ENCODE measurements around the gene TMEM14C. TPM values are rescaled to one million over a fixed set of nuclear protein-coding genes. Genes with fewer than 3 reads are reported as not detected.
"Not testable (repeated sequence)": the region's sequence is repeated elsewhere in the genome, so short reads cannot be mapped to it uniquely, and the experiment has no call there.

Gene TMEM14C
- polyA plus RNA-seq, 1 donor from 2014 or later = 83.5 TPM

GRCh38 chr6:10696655-10697054, 26.2 kb upstream of the TMEM14C start:
- peaks cover 24 to 29% (median 27%) of the 10 kb centered on the region in 3 donors for H3K4me1 Mint-ChIP-seq
- H3K9me3 Mint-ChIP-seq = no peaks in the 10 kb centered on the region
- H3K4me3 Mint-ChIP-seq = peak overlapping the region in 3 of 4 donors; percentile 52 to 78 (median 74)
- H3K36me3 Mint-ChIP-seq = peaks cover 3% of the 10 kb centered on the region
- no peaks in the 10 kb centered on the region for H3K27me3 Mint-ChIP-seq
- peak overlapping the region in 2 of 3 donors; percentile 59 to 100 for H3K27ac Mint-ChIP-seq

GRCh38 chr6:10713962-10714361, 8.9 kb upstream of the TMEM14C start:
- H3K9me3 Mint-ChIP-seq = peaks cover 0 to 3% (median 0%) of the 10 kb centered on the region in 3 donors
- no peaks in the 10 kb centered on the region for H3K4me1 Mint-ChIP-seq
- no peak overlapping the region for H3K4me3 Mint-ChIP-seq
- H3K36me3 Mint-ChIP-seq = no peaks in the 10 kb centered on the region
- peak overlapping the region in 2 of 3 donors; percentile 63 to 93 for H3K27ac Mint-ChIP-seq
- H3K27me3 Mint-ChIP-seq = no peaks in the 10 kb centered on the region

GRCh38 chr6:10719296-10719963, 3.4 kb upstream of the TMEM14C start:
- Mint-ChIP-seq H3K36me3 (no peaks in the 10 kb centered on the region), H3K27me3 (no peaks in the 10 kb centered on the region), H3K27ac (peak overlapping the region; percentile 63 to 84 (median 71)), H3K4me3 (peak overlapping the region; percentile 76 to 95 (median 90)), H3K9me3 (peaks cover 0 to 3% (median 0%) of the 10 kb centered on the region in 3 donors), H3K4me1 (peaks cover 16 to 21% (median 17%) of the 10 kb centered on the region in 3 donors)

- Mint-ChIP-seq H3K27ac (peak overlapping the region; percentile 63 to 84 (median 71)), H3K4me1 (peaks cover 17 to 21% (median 17%) of the 10 kb centered on the region in 3 donors), H3K36me3 (no peaks in the 10 kb centered on the region), H3K9me3 (peaks cover 0 to 3% (median 0%) of the 10 kb centered on the region in 3 donors), H3K27me3 (no peaks in the 10 kb centered on the region), H3K4me3 (peak overlapping the region; percentile 76 to 95 (median 90))
Observed at GRCh38 chr6:10719964-10720264, 3.0 kb upstream of the TMEM14C start.

- H3K27me3 Mint-ChIP-seq = no peaks in the 10 kb centered on the region
- peaks cover 17 to 21% (median 17%) of the 10 kb centered on the region in 3 donors for H3K4me1 Mint-ChIP-seq
Observed at GRCh38 chr6:10720265-10720959, 2.5 kb upstream of the TMEM14C start.

GRCh38 chr6:10720960-10721849, 1.7 kb upstream of the TMEM14C start:
- H3K4me3 Mint-ChIP-seq = peak overlapping the region; percentile 93 to 99 (median 96)
- H3K27me3 Mint-ChIP-seq, H3K9me3 Mint-ChIP-seq, H3K36me3 Mint-ChIP-seq: not testable (repeated sequence)
- peaks cover 17 to 21% (median 17%) of the 10 kb centered on the region in 3 donors for H3K4me1 Mint-ChIP-seq
- H3K27ac Mint-ChIP-seq = peak overlapping the region; percentile 27 to 65 (median 64)

More at GRCh38 chr6:10720265-10720959, 2.5 kb upstream of the TMEM14C start:
- peak overlapping the region in 2 of 3 donors; percentile 64 to 65 for H3K27ac Mint-ChIP-seq
- H3K9me3 Mint-ChIP-seq = peaks cover 0 to 3% (median 0%) of the 10 kb centered on the region in 3 donors
- no peaks in the 10 kb centered on the region for H3K36me3 Mint-ChIP-seq
- peak overlapping the region; percentile 88 to 95 (median 90) for H3K4me3 Mint-ChIP-seq

GRCh38 chr6:10721850-10722569, 860 bp upstream of the TMEM14C start:
- H3K27ac Mint-ChIP-seq = peak overlapping the region; percentile 64 to 91 (median 86)
- H3K9me3 Mint-ChIP-seq = peaks cover 0 to 3% (median 0%) of the 10 kb centered on the region in 3 donors
- no peaks in the 10 kb centered on the region for H3K36me3 Mint-ChIP-seq
- H3K4me3 Mint-ChIP-seq = peak overlapping the region; percentile 93 to 99 (median 96)
- H3K4me1 Mint-ChIP-seq = peaks cover 17 to 23% (median 17%) of the 10 kb centered on the region in 3 donors
- no peaks in the 10 kb centered on the region for H3K27me3 Mint-ChIP-seq

- H3K27me3 Mint-ChIP-seq = no peaks in the 10 kb centered on the region
- peaks cover 17 to 25% (median 17%) of the 10 kb centered on the region in 3 donors for H3K4me1 Mint-ChIP-seq
- peak overlapping the region; percentile 75 to 91 (median 86) for H3K27ac Mint-ChIP-seq
- peaks cover 0 to 3% (median 0%) of the 10 kb centered on the region in 3 donors for H3K9me3 Mint-ChIP-seq
- H3K36me3 Mint-ChIP-seq = no peaks in the 10 kb centered on the region
- H3K4me3 Mint-ChIP-seq = peak overlapping the region; percentile 93 to 99 (median 96)
Observed at GRCh38 chr6:10722570-10722819, 375 bp upstream of the TMEM14C start.

GRCh38 chr6:10723567-10723881, 654 bp downstream of the TMEM14C start:
- Mint-ChIP-seq H3K36me3 (no peaks in the 10 kb centered on the region), H3K9me3 (peaks cover 0 to 2% (median 0%) of the 10 kb centered on the region in 3 donors), H3K4me3 (peak overlapping the region; percentile 93 to 99 (median 96)), H3K27me3 (no peaks in the 10 kb centered on the region), H3K27ac (peak overlapping the region in 2 of 3 donors; percentile 75 to 86), H3K4me1 (peaks cover 17 to 32% (median 21%) of the 10 kb centered on the region in 3 donors)

GRCh38 chr6:10725044-10725443, 2.2 kb downstream of the TMEM14C start:
- Mint-ChIP-seq H3K4me3 (peak overlapping the region in 2 of 4 donors; percentile 63 to 77), H3K4me1 (peaks cover 17 to 31% (median 21%) of the 10 kb centered on the region in 3 donors), H3K27ac (no peak overlapping the region)

GRCh38 chr6:10725716-10726115, 2.8 kb downstream of the TMEM14C start:
- Mint-ChIP-seq H3K27ac (no peak overlapping the region), H3K36me3 (peaks cover 2% of the 10 kb centered on the region), H3K4me3 (peak overlapping the region in 2 of 4 donors; percentile 5 to 77), H3K27me3 (no peaks in the 10 kb centered on the region), H3K4me1 (peaks cover 17 to 31% (median 21%) of the 10 kb centered on the region in 3 donors), H3K9me3 (no peaks in the 10 kb centered on the region)

More at GRCh38 chr6:10725044-10725443, 2.2 kb downstream of the TMEM14C start:
- Mint-ChIP-seq H3K36me3 (peaks cover under 1% of the 10 kb centered on the region), H3K9me3 (no peaks in the 10 kb centered on the region), H3K27me3 (no peaks in the 10 kb centered on the region)

GRCh38 chr6:10730254-10730653, 7.4 kb downstream of the TMEM14C start:
- no peak overlapping the region for H3K27ac Mint-ChIP-seq
- no peaks in the 10 kb centered on the region for H3K9me3 Mint-ChIP-seq
- H3K4me1 Mint-ChIP-seq = peaks cover 0 to 11% (median 5%) of the 10 kb centered on the region in 3 donors
- peaks cover 9% of the 10 kb centered on the region for H3K36me3 Mint-ChIP-seq
- no peak overlapping the region for H3K4me3 Mint-ChIP-seq
- no peaks in the 10 kb centered on the region for H3K27me3 Mint-ChIP-seq

- no peaks in the 10 kb centered on the region for H3K9me3 Mint-ChIP-seq
- no peak overlapping the region for H3K27ac Mint-ChIP-seq
Observed at GRCh38 chr6:10733151-10733715, 10.4 kb downstream of the TMEM14C start.

GRCh38 chr6:10733863-10734262, 11.0 kb downstream of the TMEM14C start:
- H3K27ac Mint-ChIP-seq = no peak overlapping the region
- peaks cover 9% of the 10 kb centered on the region for H3K36me3 Mint-ChIP-seq
- no peak overlapping the region for H3K4me3 Mint-ChIP-seq
- no peaks in the 10 kb centered on the region for H3K27me3 Mint-ChIP-seq
- no peaks in the 10 kb centered on the region for H3K9me3 Mint-ChIP-seq
- no peaks in the 10 kb centered on the region for H3K4me1 Mint-ChIP-seq

More at GRCh38 chr6:10733151-10733715, 10.4 kb downstream of the TMEM14C start:
- Mint-ChIP-seq H3K4me1 (peaks cover 0 to under 1% (median under 1%) of the 10 kb centered on the region in 3 donors), H3K27me3 (no peaks in the 10 kb centered on the region), H3K36me3 (peaks cover 9% of the 10 kb centered on the region), H3K4me3 (no peak overlapping the region)

All from IgD-negative memory B cell (primary cell).